PC-9 (cell line): Measurements from ENCODE around the gene HOXC9. TPM values are rescaled to one million over a fixed set of nuclear protein-coding genes. Genes with fewer than 3 reads are reported as not detected.
A peak's percentile ranks its signal among the peaks of the same experiment; 100 is the strongest.

Experiments used
- Bru-seq: library from RNA; stranded (reverse); fragments of 400-500 nt; gene quantifications from one replicate; lab custom pipeline; 2021; lab: Mats Ljungman, UMichigan
- BruChase-seq, 2 experiments: library from RNA; stranded (reverse); fragments of 400-500 nt; gene quantifications; one replicate each; lab custom pipeline; 2021; lab: Mats Ljungman, UMichigan
- BruUV-seq: library from RNA; stranded (reverse); fragments of 400-500 nt; replicated peaks from 2 replicates; lab custom pipeline; 2021; lab: Mats Ljungman, UMichigan
- CTCF ChIA-PET: fragments of 300-600 bp; sonication (Branson Sonifier 250); formaldehyde crosslinking; loops from one replicate; lab custom pipeline; 2022; ENCODE audit warnings: antibody characterized with exemption; lab: Charles Lee
- POLR2A ChIA-PET: fragments of 300-600 bp; sonication (Branson Sonifier 250); formaldehyde crosslinking; loops from one replicate; lab custom pipeline; 2022; ENCODE audit warnings: antibody characterized with exemption; ENCODE audit not compliant: unreplicated experiment; lab: Charles Lee
- DNase-seq, 2 experiments: peaks; one replicate each; pipeline versions ENCODE4 v3.0.0 to v3.0.0-alpha.2; 2015 to 2022; ENCODE audit warnings: mixed read lengths in 1 of 2
- H2AFZ ChIP-seq: fragments of 200-600 bp; sonication (generic); 2 replicates; pipeline ENCODE4 v1.8.1; 2017; ENCODE audit warnings: antibody characterized with exemption
- H3F3A ChIP-seq: fragments of 200-600 bp; sonication (generic); 2 replicates; pipeline ENCODE4 v1.8.1; 2017; ENCODE audit warnings: antibody characterized with exemption, mild to moderate bottlenecking, low read depth; ENCODE audit not compliant: insufficient read depth
- H3K27ac ChIP-seq: fragments of 200-600 bp; sonication (generic); 2 replicates; pipeline ENCODE4 v1.6.1; 2016; ENCODE audit warnings: mixed run types
- H3K27me3 ChIP-seq: fragments of 200-600 bp; sonication (generic); 2 replicates; pipeline ENCODE4 v1.6.1; 2016; ENCODE audit warnings: low read depth, mixed run types; ENCODE audit not compliant: insufficient read depth
- H3K36me3 ChIP-seq: fragments of 200-600 bp; sonication (generic); 2 replicates; pipeline ENCODE4 v1.6.1; 2016; ENCODE audit warnings: low read depth, mixed run types
- H3K4me1 ChIP-seq: fragments of 200-600 bp; sonication (generic); replicated peaks from 2 replicates; pipeline ENCODE4 v1.6.1; 2016; ENCODE audit warnings: mixed run types; ENCODE audit not compliant: insufficient read depth
- H3K4me2 ChIP-seq: fragments of 200-600 bp; sonication (generic); 2 replicates; pipeline ENCODE4 v1.6.1; 2017; ENCODE audit warnings: mixed run types
- H3K4me3 ChIP-seq: fragments of 200-600 bp; sonication (generic); 2 replicates; pipeline ENCODE4 v1.6.1; 2016; ENCODE audit warnings: mixed run types
- H3K79me2 ChIP-seq: fragments of 200-600 bp; sonication (generic); 2 replicates; pipeline ENCODE4 v1.6.1; 2017; ENCODE audit warnings: low read depth, mixed run types
- H3K9me2 ChIP-seq: fragments of 200-600 bp; sonication (generic); 2 replicates; pipeline ENCODE4 v1.8.1; 2017; ENCODE audit warnings: mild to moderate bottlenecking; ENCODE audit not compliant: insufficient read depth
- H3K9me3 ChIP-seq: fragments of 200-600 bp; sonication (generic); 2 replicates; pipeline ENCODE4 v1.8.1; 2016; ENCODE audit warnings: low read depth; ENCODE audit not compliant: insufficient read depth
- H4K20me1 ChIP-seq: fragments of 200-600 bp; sonication (generic); 2 replicates; pipeline ENCODE4 v1.8.1; 2017; ENCODE audit not compliant: insufficient read depth
- CTCF ChIP-seq: fragments of 200-600 bp; sonication (generic); conservative IDR thresholded peaks from 2 replicates; pipeline ENCODE4 v1.6.1; 2017; ENCODE audit warnings: mixed run types, antibody characterized with exemption, mild to moderate bottlenecking, moderate library complexity
- EZH2 ChIP-seq: fragments of 200-600 bp; sonication (generic); IDR thresholded peaks from 2 replicates; pipeline ENCODE4 v1.8.0; 2017; ENCODE audit warnings: antibody characterized with exemption, low read depth
- intact Hi-C: fragments of 100-400 bp; cut with micrococcal nuclease; formaldehyde crosslinking; loops from one replicate; pipeline ENCODE4 v1.10.0; 2022; ENCODE audit not compliant: unreplicated experiment
- long read RNA-seq: library from polyadenylated mRNA; stranded (forward); transcript quantifications from one replicate; pipeline ENCODE4 v2.0.0, GENCODE V29; 2022
- total RNA-seq: library from RNA; stranded (reverse); gene quantifications from 2 replicates; pipeline ENCODE4 v1.2.3, GENCODE V29; 2021

The HOXC9 gene
- 7.5 and 10.2 TPM in 2 replicates for total RNA-seq
- Bru-seq, nascent RNA: percentile 61 among the genes with signal in this experiment
- percentile 89 among the genes with signal in this experiment for BruChase-seq, experiment 1, labeled RNA remaining after a 2-hour chase
- percentile 83 among the genes with signal in this experiment for BruChase-seq, experiment 2, labeled RNA remaining after a 6-hour chase
- long read RNA-seq: 0 reads

- peaks cover 4% of the 10 kb centered on the region; the same call in 1 of the 2 replicates for H3F3A ChIP-seq
- TF ChIP-seq EZH2 (no peak), CTCF (no peak)
- no peaks in the 10 kb centered on the region for H3K27me3 ChIP-seq
- no peaks in the 10 kb centered on the region for H3K36me3 ChIP-seq
- BruUV-seq: no TSS peak
- ChIA-PET POLR2A (no interaction called here), CTCF (interaction anchor here (0.5 to 0.6 kb wide), 2 partner anchors 38 to 193 kb away, joined by 3 to 8 read pairs; no protein-coding TSS in a partner anchor)
- no peak within 1 kb of the TSS for H3K4me2 ChIP-seq
- H3K27ac ChIP-seq: no peak within 1 kb of the TSS
- intact Hi-C loops: no loop called here
- H3K9me3 ChIP-seq: no peaks in the 10 kb centered on the region
- 0 out of 2 replicates have a peak, but pooled peaks cover 4% of the 10 kb centered on the region for H3K4me1 ChIP-seq
- no peak for DNase-seq
- H3K4me3 ChIP-seq: no peak within 1 kb of the TSS
- H4K20me1 ChIP-seq: no peaks in the 10 kb centered on the region
- peaks cover 8% of the 10 kb centered on the region; the same call in 1 of the 2 replicates for H3K79me2 ChIP-seq
- no peaks in the 10 kb centered on the region for H3K9me2 ChIP-seq
- H2AFZ ChIP-seq: no peak within 1 kb of the TSS
These were observed at the start of gene HOXC9 for GRCh38 chr12:54000116-54001114. TSS of gene HOXC9 (plus strand) at chr12:54000161. CDS start at chr12:54000189, 28 bp downstream.

GRCh38 chr12:53950437-53950773 is 49.6 kb upstream of the HOXC9 start:
- H3K4me1 ChIP-seq: peaks cover 23% of the 10 kb centered on the region
- H3K27ac ChIP-seq: no peak overlapping the region
- H3K4me2 ChIP-seq: no peak overlapping the region
- CTCF ChIA-PET: interaction anchor here (0.7 kb wide), 1 partner anchor 181 kb away, joined by 3 read pairs; no protein-coding TSS in a partner anchor
- H3K9me3 ChIP-seq: no peaks in the 10 kb centered on the region
- intact Hi-C loops: loop anchor here (5.0 kb wide), 1 partner anchor 83 kb away; no protein-coding TSS in a partner anchor
- BruUV-seq: no TSS peak
- POLR2A ChIA-PET: no interaction called here
- no peaks in the 10 kb centered on the region for H3K27me3 ChIP-seq
- H3K9me2 ChIP-seq: no peaks in the 10 kb centered on the region
- peaks cover 6% of the 10 kb centered on the region; the same call in 1 of the 2 replicates for H3K79me2 ChIP-seq
- no peak overlapping the region for H3K4me3 ChIP-seq
- H3F3A ChIP-seq: peaks cover 23% of the 10 kb centered on the region; the same call in 1 of the 2 replicates
- no peak overlapping the region for H2AFZ ChIP-seq
- TF ChIP-seq EZH2: no peak
- TF ChIP-seq CTCF: peak; percentile 29; the same call in 1 of the 2 replicates
- peaks cover 2% of the 10 kb centered on the region; the same call in 1 of the 2 replicates for H3K36me3 ChIP-seq
- no peaks in the 10 kb centered on the region for H4K20me1 ChIP-seq
- DNase-seq: no peak
